ENCODE measurements around the gene TTLL13. TPM values are rescaled to one million over a fixed set of nuclear protein-coding genes. Genes with fewer than 3 reads are reported as not detected.

The TTLL13 gene
- total RNA-seq, 2 donors from 2014 or later = not detected

- Histone ChIP-seq H3K9me3 (no peaks in the 10 kb centered on the region), H3K4me1 (ENCODE audit: control insufficient read depth in 1 of 2, low read depth in 2 of 2) (peaks cover 21 to 31% of the 10 kb centered on the region in 2 donors), H3K4me3 (no peak overlapping the region), H3K27me3 (replicated peaks; ENCODE audit: insufficient read depth) (no peaks in the 10 kb centered on the region), H3K27ac (no peak overlapping the region), H3K36me3 (peaks cover 59% of the 10 kb centered on the region)
- DNase-seq (ENCODE audit: low spot score) (no peak), ATAC-seq (ENCODE audit: insufficient number of reproducible peaks, low FRiP score, low read depth) (no peak)
- TF ChIP-seq CTCF (IDR thresholded peaks at IDR 0.05) = no peak
These were observed 21.3 kb upstream of the TTLL13 start for GRCh38 chr15:90227816-90228772.

DNA sequence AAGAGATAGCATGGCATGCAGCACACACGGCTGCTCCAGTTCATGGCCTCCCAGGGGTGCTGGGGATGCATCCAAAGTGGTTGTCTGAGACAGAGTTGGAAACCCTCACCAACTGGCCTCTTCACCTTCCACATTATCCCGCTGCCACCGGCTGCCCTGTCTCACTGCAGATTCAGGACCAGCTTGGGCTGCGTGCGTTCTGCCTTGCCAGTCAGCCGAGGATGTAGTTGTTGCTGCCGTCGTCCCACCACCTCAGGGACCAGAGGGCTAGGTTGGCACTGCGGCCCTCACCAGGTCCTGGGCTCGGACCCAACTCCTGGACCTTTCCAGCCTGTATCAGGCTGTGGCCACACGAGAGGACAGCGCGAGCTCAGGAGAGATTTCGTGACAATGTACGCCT lies 20.4 kb upstream of the TTLL13 start:
- Histone ChIP-seq H3K36me3 (peaks cover 51% of the 10 kb centered on the region), H3K27ac (no peak overlapping the region)
- DNase-seq (ENCODE audit: low spot score) = no peak

DNA sequence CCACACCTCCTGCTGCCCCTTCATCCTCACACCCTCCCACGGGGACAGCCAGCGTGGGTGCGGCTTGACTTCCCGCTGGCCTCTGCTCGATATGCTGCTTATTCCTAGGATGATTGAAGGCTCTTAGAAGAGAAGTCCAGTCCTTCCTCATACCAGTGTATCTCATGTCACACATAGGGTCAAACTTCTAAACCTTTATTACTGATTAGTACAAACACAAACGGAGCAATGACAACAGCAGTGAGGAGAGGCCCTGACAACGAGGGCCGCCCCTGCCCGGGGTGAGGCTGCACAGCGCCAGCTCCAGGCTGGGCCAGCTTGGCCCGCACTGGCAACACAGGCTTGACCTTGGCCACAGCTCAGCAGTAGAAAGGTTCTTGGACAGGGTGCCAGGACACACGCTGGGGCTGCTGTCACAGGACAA lies 19.3 kb upstream of the TTLL13 start:
- ATAC-seq (ENCODE audit: insufficient number of reproducible peaks, low FRiP score, low read depth) (no peak), DNase-seq (ENCODE audit: low spot score) (no peak)
- no peak overlapping the region for H3K4me3 ChIP-seq
- no peak for TF ChIP-seq CTCF (IDR thresholded peaks at IDR 0.05)
- H3K36me3 ChIP-seq = peaks cover 39% of the 10 kb centered on the region
- no peaks in the 10 kb centered on the region for H3K9me3 ChIP-seq
- no peaks in the 10 kb centered on the region for H3K27me3 ChIP-seq (replicated peaks; ENCODE audit: insufficient read depth)
- peaks cover 27 to 39% of the 10 kb centered on the region in 2 donors for H3K4me1 ChIP-seq (ENCODE audit: control insufficient read depth in 1 of 2, low read depth in 2 of 2)
- H3K27ac ChIP-seq = no peak overlapping the region

More for the DNA sequence above, 20.4 kb upstream of the TTLL13 start:
- no peak for TF ChIP-seq CTCF (IDR thresholded peaks at IDR 0.05)
- H3K9me3 ChIP-seq = no peaks in the 10 kb centered on the region
- no peak for ATAC-seq (ENCODE audit: insufficient number of reproducible peaks, low FRiP score, low read depth)
- no peaks in the 10 kb centered on the region for H3K27me3 ChIP-seq (replicated peaks; ENCODE audit: insufficient read depth)
- peaks cover 21 to 33% of the 10 kb centered on the region in 2 donors for H3K4me1 ChIP-seq (ENCODE audit: control insufficient read depth in 1 of 2, low read depth in 2 of 2)
- no peak overlapping the region for H3K4me3 ChIP-seq

DNA sequence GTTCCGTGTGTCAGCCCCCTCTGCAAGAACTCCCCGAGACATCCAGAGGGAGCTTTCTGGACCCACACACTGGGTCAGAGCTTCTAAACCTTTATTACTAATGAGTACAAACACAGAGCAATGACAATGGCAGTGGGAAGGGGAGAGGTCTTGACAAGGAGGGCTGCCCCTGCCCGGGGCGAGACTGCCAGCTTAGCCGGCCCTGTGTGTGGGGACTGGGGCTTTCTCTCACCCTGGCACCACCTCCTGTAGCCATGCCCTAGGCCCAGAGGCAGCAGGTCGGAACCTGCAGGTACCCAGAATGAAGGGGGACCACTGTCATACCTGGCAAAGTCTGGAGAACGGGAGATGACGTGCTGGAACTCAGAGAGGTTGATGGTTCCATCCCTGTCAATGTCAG lies 18.7 kb upstream of the TTLL13 start:
- H3K36me3 ChIP-seq = peaks cover 35% of the 10 kb centered on the region
- no peak overlapping the region for H3K4me3 ChIP-seq
- DNase-seq (ENCODE audit: low spot score) (no peak), ATAC-seq (ENCODE audit: insufficient number of reproducible peaks, low FRiP score, low read depth) (no peak)
- H3K27me3 ChIP-seq (replicated peaks; ENCODE audit: insufficient read depth) = no peaks in the 10 kb centered on the region
- H3K9me3 ChIP-seq = no peaks in the 10 kb centered on the region
- no peak for TF ChIP-seq CTCF (IDR thresholded peaks at IDR 0.05)
- no peak overlapping the region for H3K27ac ChIP-seq
- peaks cover 27 to 39% of the 10 kb centered on the region in 2 donors for H3K4me1 ChIP-seq (ENCODE audit: control insufficient read depth in 1 of 2, low read depth in 2 of 2)

Measured in thoracic aorta (tissue), 2 donors.